ENCODE results near the gene MIDN. TPM values are rescaled to one million over a fixed set of nuclear protein-coding genes. Genes with fewer than 3 reads are reported as not detected.
A peak's percentile ranks its signal among the peaks of the same experiment; 100 is the strongest.

MIDN gene
- total and polyA plus RNA-seq, 8 donors = 17.0 to 118 (median 33.2) TPM

DNA sequence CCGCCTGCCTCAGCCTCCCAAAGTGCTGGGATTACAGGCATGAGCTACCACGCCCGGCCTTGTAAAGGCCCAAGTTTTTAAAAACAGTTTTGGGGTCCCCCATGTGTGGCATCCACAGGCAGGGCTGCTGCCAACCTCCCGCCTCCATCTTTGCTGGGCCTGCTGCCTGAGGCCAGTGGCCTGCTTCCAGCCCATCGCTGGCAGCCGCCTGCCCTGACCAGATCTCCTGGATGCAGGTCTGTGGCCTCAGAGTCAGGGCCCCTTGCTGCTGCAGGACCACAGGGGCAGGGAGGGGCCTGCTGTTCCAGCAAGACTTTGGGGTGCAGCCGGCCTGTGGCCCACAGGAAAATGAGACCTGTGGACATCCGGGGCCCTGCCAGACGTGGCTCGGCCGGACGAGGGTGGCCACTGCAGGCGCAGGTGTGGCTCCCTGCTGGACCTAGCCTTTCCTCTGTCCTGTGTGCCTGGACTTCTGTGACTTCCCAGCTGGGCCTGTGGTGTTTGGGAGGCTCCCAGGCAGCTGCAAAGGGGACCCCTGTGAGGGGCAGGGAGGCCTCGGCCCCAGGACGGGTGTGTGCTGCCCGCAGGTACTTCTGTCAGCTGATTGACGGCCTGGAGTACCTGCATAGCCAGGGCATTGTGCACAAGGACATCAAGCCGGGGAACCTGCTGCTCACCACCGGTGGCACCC is 28.5 kb upstream of the MIDN start:
- intact Hi-C loops (cut with DNase I; ENCODE audit: low total_unique reads) = no loop called here
- 85 to 88% (median 86%) methylated on average over 6 to 19 of the region's 19 CpGs for WGBS, 5 donors
- DNase-seq = no peak
- peak overlapping the region in 1 of 5 donors; percentile 88 for H3K27ac ChIP-seq
- H3K27me3 ChIP-seq = no peaks in the 10 kb centered on the region
- peaks cover 31 to 60% (median 59%) of the 10 kb centered on the region in 4 donors for H3K36me3 ChIP-seq
- TF ChIP-seq, protein P1, sequence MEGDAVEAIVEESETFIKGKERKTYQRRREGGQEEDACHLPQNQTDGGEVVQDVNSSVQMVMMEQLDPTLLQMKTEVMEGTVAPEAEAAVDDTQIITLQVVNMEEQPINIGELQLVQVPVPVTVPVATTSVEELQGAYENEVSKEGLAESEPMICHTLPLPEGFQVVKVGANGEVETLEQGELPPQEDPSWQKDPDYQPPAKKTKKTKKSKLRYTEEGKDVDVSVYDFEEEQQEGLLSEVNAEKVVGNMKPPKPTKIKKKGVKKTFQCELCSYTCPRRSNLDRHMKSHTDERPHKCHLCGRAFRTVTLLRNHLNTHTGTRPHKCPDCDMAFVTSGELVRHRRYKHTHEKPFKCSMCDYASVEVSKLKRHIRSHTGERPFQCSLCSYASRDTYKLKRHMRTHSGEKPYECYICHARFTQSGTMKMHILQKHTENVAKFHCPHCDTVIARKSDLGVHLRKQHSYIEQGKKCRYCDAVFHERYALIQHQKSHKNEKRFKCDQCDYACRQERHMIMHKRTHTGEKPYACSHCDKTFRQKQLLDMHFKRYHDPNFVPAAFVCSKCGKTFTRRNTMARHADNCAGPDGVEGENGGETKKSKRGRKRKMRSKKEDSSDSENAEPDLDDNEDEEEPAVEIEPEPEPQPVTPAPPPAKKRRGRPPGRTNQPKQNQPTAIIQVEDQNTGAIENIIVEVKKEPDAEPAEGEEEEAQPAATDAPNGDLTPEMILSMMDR (IDR thresholded peaks at IDR 0.05) = no peak
- no peak overlapping the region for H3K4me3 ChIP-seq
- H3K9me3 ChIP-seq = no peaks in the 10 kb centered on the region
- peaks cover 42 to 75% (median 69%) of the 10 kb centered on the region in 4 donors for H3K4me1 ChIP-seq

DNA sequence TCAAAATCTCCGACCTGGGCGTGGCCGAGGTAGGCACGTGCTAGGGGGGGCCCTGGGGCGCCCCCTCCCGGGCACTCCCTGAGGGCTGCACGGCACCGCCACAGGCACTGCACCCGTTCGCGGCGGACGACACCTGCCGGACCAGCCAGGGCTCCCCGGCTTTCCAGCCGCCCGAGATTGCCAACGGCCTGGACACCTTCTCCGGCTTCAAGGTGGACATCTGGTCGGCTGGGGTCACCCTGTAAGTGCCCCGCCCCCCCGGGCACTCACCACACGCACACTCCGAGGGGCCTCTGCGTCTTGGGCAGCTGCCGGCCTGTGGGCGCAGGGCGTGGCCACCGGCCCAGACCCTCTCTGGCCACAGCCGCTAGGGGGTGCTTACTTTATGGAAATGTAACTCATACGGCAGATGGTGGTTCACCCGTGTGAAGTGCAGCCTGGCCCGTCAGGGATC is 27.9 kb upstream of the MIDN start:
- DNase-seq = no peak
- Histone ChIP-seq H3K27ac (peak overlapping the region in 1 of 5 donors; percentile 66), H3K4me1 (peaks cover 36 to 70% (median 63%) of the 10 kb centered on the region in 4 donors), H3K27me3 (no peaks in the 10 kb centered on the region), H3K36me3 (peaks cover 32 to 66% (median 65%) of the 10 kb centered on the region in 4 donors), H3K4me3 (no peak overlapping the region), H3K9me3 (no peaks in the 10 kb centered on the region)
- no peak for TF ChIP-seq POLR2A (IDR thresholded peaks at IDR 0.05)
- TF ChIP-seq EP300 (IDR thresholded peaks at IDR 0.05) = no peak
- TF ChIP-seq POLR2AphosphoS5 (IDR thresholded peaks at IDR 0.05) = no peak
- TF ChIP-seq, protein P1 (IDR thresholded peaks at IDR 0.05) = no peak
- intact Hi-C loops (cut with DNase I; ENCODE audit: low total_unique reads) = no loop called here
- 71 to 84% (median 77%) methylated on average over 5 to 33 of the region's 33 CpGs for WGBS, 5 donors

DNA sequence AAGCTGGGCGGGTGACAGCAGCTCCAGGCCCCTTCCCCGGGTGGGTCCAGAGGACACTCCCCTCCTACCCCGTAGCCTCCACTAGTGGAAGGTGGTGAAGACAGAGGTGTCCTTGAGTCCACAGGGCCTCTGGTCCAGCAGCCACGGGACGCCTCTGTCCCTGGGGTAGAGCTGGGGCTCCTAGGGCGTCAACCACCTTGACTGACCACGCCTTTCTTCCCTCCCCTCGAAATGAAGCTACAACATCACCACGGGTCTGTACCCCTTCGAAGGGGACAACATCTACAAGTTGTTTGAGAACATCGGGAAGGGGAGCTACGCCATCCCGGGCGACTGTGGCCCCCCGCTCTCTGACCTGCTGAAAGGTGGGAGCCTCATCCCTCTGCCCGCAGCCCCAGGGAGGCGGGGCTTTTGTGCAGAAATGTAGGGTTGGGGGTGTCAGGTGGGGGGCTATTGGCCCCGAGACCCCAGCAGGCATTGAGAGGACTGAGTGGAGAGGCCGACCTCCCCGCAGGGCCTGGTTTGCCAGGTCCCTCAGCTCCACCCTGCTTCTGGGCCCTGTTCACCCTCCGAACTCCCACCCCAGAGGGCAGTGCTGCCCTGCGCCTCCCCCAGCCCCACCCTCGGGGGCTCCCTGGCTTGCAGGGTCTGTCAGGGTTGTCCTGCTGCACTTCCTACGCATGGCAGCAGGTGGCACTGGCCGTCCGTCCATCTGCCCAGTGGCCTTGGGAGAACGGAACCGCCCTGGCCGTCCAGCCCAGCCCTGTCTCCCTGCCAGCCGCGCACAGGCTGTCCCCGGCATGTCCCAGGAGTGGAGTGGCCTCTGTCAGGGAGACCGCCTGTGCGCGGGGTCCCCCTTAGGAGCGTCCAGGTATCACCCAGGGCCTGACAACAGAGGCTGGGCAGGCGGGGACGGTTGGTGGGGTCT is 27.1 kb upstream of the MIDN start:
- DNase-seq = peak; percentile 82 to 87
- no peaks in the 10 kb centered on the region for H3K9me3 ChIP-seq
- peak overlapping the region in 2 of 5 donors; percentile 8 to 66 for H3K27ac ChIP-seq
- WGBS, 5 donors = 60 to 75% (median 63%) methylated on average over 20 to 38 of the region's 38 CpGs
- H3K27me3 ChIP-seq = no peaks in the 10 kb centered on the region
- peaks cover 29 to 62% (median 56%) of the 10 kb centered on the region in 4 donors for H3K4me1 ChIP-seq
- TF ChIP-seq, protein P1 (IDR thresholded peaks at IDR 0.05) = peak in 5 of 7 experiments; percentile 62 to 89 (median 79)
- no peak for TF ChIP-seq POLR2AphosphoS5 (IDR thresholded peaks at IDR 0.05)
- no peak for TF ChIP-seq EP300 (IDR thresholded peaks at IDR 0.05)
- no peak for TF ChIP-seq POLR2A (IDR thresholded peaks at IDR 0.05)
- peak overlapping the region in 1 of 4 donors; percentile 16 for H3K4me3 ChIP-seq
- peaks cover 40 to 72% (median 72%) of the 10 kb centered on the region in 4 donors for H3K36me3 ChIP-seq
- intact Hi-C loops (cut with DNase I; ENCODE audit: low total_unique reads) = no loop called here

DNA sequence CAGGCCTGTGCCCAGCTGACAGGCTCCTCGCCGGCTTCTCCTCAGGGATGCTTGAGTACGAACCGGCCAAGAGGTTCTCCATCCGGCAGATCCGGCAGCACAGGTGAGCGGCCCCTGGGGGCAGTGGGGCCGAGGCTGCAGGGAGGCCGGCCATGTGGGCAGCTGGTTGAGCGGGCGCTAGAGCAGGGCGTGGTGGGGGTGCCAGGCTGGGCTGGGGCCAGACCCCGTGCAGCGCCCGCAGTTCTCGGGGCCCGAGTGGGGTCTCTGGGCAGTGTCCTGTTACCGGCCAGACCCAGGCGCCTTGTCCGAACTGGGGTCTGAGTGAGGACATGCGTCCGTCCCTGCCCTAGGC is 26.5 kb upstream of the MIDN start:
- Histone ChIP-seq H3K4me3 (peak overlapping the region in 1 of 4 donors; percentile 16), H3K4me1 (peaks cover 26 to 57% (median 50%) of the 10 kb centered on the region in 4 donors), H3K27ac (peak overlapping the region in 1 of 5 donors; percentile 66), H3K27me3 (no peaks in the 10 kb centered on the region), H3K9me3 (no peaks in the 10 kb centered on the region), H3K36me3 (peaks cover 46 to 78% (median 72%) of the 10 kb centered on the region in 4 donors)
- no peak for DNase-seq
- WGBS, 5 donors = 90 to 100% (median 92%) methylated on average over 4 to 22 of the region's 22 CpGs
- no peak for TF ChIP-seq POLR2AphosphoS5 (IDR thresholded peaks at IDR 0.05)
- TF ChIP-seq, protein P1 (IDR thresholded peaks at IDR 0.05) = no peak
- no peak for TF ChIP-seq POLR2A (IDR thresholded peaks at IDR 0.05)
- TF ChIP-seq EP300 (IDR thresholded peaks at IDR 0.05) = no peak
- intact Hi-C loops (cut with DNase I; ENCODE audit: low total_unique reads) = no loop called here
